ENCODE data around the gene SMO.
"Not testable (repeated sequence)": the region's sequence is repeated elsewhere in the genome, so short reads cannot be mapped to it uniquely, and the experiment has no call there.

Gene SMO

DNA sequence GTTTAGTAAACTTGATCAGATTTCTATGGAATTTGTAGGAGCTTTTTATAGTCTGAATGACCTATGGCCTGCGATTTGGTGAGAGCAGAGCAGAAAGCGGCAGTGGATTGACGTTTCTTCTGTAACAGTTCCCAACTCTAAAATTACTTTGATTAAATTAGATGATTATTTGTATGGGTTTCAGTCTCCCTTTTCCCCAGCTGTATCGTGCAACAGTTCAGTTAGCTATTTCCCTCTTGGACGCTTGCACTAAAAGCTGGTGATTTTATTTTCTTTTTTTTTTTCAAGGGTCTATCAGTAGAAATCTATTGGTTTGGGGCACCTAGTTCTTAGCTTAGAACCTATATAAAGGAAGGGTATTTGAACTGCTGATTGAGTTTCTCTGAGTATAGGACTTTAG is 43.2 kb downstream of the SMO start:
- no peak for DNase-seq (ENCODE audit: low read depth in 2 of 3, low spot score in 2 of 3)

GRCh38 chr7:129238546-129238945 is 50.1 kb downstream of the SMO start:
- DNase-seq (ENCODE audit: low read depth in 2 of 3, low spot score in 2 of 3), result no peak

GRCh38 chr7:129240119-129240820 is 51.8 kb downstream of the SMO start:
- DNase-seq (ENCODE audit: low read depth in 2 of 3, low spot score in 2 of 3), result no peak

DNA sequence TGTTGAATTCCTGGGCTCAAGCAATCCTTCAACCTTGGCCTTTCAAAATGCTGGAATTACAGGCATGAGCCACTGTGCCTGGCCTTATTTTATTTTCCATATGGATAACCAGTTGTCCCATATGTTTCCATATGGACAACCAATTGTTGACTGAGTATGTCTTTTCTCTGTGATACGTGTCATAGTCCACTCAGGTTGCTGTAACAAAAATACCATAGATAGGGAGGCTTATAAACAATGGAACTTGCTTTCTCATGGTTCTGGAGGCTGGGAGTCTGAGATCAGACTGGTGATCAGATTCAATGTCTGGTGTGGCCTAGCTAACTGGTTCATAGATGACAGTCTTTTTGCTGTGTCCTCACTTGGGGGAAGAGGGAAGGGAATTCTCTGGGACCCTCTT is 55.8 kb downstream of the SMO start:
- DNase-seq (ENCODE audit: low read depth in 2 of 3, low spot score in 2 of 3), result no peak

DNA sequence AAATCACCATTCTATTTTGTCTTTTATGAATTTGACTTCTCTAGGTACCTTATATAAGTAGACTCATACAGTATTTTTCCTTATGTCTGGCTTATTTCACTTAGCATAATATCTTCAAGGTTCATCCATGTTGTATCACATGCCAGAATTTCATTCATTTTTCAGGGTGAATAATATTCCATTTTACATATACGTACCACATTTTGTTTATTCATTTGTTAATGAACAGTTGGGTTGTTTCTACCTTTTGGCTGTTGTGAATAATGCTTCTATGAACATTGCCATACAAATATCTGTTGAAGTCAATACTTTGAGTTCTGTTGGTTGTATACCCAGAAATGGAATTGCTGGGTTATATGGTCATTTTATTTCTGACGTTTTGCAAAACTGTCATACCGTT is 57.1 kb downstream of the SMO start:
- DNase-seq (ENCODE audit: low read depth in 2 of 3, low spot score in 2 of 3), result no peak

GRCh38 chr7:129247087-129247486 is 58.7 kb downstream of the SMO start:
- no peak for DNase-seq (ENCODE audit: low read depth in 2 of 3, low spot score in 2 of 3)

- no peak for DNase-seq (ENCODE audit: low read depth in 2 of 3, low spot score in 2 of 3)
These were observed 63.7 kb downstream of the SMO start for GRCh38 chr7:129252128-129252527.

DNA sequence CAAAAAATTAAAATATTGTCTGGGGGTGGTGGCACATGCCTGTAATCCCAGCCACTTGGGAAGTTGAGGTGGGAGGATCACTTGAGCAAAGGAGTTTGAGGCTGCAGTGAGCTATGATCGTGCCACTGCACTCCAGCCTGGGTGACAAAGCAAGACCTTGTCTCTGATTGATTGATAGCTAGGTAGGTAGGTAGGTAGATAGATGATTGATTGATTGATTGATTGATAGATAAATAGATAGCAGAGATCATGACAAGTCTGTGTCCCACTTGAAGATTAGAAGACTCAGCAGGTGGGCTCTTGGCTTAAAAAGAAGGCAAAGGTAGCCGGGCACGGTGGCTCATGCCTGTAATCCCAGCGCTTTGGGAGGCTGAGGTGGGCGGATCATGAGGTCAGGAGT is 64.2 kb downstream of the SMO start:
- not testable (repeated sequence) for DNase-seq (ENCODE audit: low read depth in 2 of 3, low spot score in 2 of 3)

DNA sequence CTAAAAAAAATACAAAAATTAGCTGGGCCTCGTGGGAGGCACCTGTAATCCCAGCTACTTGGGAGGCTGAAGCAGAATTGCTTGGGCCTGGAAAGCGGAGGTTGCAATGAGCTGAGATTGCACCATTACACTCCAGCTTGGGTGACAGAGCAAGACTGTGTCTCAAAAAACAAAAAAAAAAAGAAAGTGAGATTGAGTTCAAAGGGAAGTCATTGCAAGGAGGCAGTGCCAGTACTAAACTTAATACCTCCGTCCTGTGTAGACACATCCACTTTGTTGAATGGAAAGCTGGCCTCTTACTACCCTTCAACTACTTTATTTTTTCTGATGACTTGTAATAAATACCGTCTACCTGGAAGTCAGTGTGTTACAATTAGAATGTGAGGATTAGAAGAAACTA is 67.4 kb downstream of the SMO start:
- no peak for DNase-seq (ENCODE audit: low read depth in 2 of 3, low spot score in 2 of 3)

DNA sequence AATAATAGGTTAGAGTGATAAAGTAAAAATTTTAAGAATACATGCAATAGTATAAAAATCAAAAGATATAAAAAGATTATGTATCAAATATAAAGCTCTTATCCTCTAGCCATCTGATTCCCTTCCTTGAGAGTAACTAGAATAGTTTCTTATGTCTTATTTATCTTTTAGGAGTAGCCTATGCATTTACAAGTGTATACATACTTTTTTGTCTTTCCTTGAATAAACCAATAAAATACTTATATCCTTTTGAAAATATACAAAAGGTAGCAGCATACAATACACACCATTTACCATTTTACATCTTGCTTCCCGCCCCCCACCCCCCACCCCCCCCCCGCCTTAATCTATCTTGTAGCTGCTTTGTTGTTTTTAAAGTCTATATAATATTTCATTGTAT is 67.8 kb downstream of the SMO start:
- no peak for DNase-seq (ENCODE audit: low read depth in 2 of 3, low spot score in 2 of 3)

- no peak for DNase-seq (ENCODE audit: low read depth in 2 of 3, low spot score in 2 of 3)
These were observed 68.7 kb downstream of the SMO start for GRCh38 chr7:129257168-129257567.

GRCh38 chr7:129258649-129259389 is 70.4 kb downstream of the SMO start:
- no peak for DNase-seq (ENCODE audit: low read depth in 2 of 3, low spot score in 2 of 3)

- DNase-seq (ENCODE audit: low read depth in 2 of 3, low spot score in 2 of 3), result no peak
These were observed 73.9 kb downstream of the SMO start for GRCh38 chr7:129262324-129262723.

Measured in activated CD8-positive, alpha-beta memory T cell treated with anti-CD3 and anti-CD28 coated beads for 48 hours (primary cell).